Sigmoid colon (tissue), 4 donors: Measurements from ENCODE around the gene KCNT1.

Experiments
- EP300 ChIP-seq, 4 donors: sonication (generic); formaldehyde crosslinking; IDR thresholded peaks; one replicate each; pipeline ENCODE4 v1.6.1; 2017; ENCODE audit warnings: antibody characterized with exemption in 4 of 4
- POLR2AphosphoS5 ChIP-seq, 4 donors: sonication (generic); formaldehyde crosslinking; IDR thresholded peaks; one replicate each; pipeline ENCODE4 v1.6.1; 2017; ENCODE audit warnings: antibody characterized with exemption in 4 of 4
- TF ChIP-seq, protein P1 (sequence below), 4 experiments: fragments of 450-650 bp in 3 of 4; fragments of 200-600 bp in 1 of 4; IDR thresholded peaks; one replicate each; pipeline ENCODE4 v1.5.1; 2016 to 2019; ENCODE audit warnings: antibody characterized with exemption in 4 of 4, mild to moderate bottlenecking in 3 of 4, moderate library complexity in 2 of 4

DNA sequence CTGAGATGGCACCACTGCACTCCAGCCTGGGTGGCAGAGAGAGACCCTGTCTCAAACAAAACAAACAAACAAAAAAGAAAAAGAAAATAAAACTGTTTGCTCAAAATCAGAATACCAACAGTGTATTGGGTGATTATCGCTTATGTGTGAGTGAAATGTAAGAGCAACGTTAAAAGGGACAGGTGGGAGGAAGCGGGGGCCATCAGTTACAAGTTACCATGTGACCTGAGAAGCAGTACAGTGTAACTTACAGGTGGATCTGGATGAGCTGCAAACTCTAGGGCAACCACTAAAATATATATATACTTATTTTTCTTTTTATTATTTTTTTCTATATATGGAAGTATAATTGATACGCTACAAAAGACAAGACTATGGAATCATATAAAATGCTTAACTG, 93.4 kb downstream of the KCNT1 start:
- TF ChIP-seq POLR2AphosphoS5 (IDR thresholded peaks at IDR 0.05) (no peak), EP300 (IDR thresholded peaks at IDR 0.05) (no peak)
- TF ChIP-seq, protein P1, sequence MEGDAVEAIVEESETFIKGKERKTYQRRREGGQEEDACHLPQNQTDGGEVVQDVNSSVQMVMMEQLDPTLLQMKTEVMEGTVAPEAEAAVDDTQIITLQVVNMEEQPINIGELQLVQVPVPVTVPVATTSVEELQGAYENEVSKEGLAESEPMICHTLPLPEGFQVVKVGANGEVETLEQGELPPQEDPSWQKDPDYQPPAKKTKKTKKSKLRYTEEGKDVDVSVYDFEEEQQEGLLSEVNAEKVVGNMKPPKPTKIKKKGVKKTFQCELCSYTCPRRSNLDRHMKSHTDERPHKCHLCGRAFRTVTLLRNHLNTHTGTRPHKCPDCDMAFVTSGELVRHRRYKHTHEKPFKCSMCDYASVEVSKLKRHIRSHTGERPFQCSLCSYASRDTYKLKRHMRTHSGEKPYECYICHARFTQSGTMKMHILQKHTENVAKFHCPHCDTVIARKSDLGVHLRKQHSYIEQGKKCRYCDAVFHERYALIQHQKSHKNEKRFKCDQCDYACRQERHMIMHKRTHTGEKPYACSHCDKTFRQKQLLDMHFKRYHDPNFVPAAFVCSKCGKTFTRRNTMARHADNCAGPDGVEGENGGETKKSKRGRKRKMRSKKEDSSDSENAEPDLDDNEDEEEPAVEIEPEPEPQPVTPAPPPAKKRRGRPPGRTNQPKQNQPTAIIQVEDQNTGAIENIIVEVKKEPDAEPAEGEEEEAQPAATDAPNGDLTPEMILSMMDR (IDR thresholded peaks at IDR 0.05), result no peak
